Measurements from ENCODE around the gene UST.
"Not testable (repeated sequence)": the region's sequence is repeated elsewhere in the genome, so short reads cannot be mapped to it uniquely, and the experiment has no call there.

The UST gene

DNA sequence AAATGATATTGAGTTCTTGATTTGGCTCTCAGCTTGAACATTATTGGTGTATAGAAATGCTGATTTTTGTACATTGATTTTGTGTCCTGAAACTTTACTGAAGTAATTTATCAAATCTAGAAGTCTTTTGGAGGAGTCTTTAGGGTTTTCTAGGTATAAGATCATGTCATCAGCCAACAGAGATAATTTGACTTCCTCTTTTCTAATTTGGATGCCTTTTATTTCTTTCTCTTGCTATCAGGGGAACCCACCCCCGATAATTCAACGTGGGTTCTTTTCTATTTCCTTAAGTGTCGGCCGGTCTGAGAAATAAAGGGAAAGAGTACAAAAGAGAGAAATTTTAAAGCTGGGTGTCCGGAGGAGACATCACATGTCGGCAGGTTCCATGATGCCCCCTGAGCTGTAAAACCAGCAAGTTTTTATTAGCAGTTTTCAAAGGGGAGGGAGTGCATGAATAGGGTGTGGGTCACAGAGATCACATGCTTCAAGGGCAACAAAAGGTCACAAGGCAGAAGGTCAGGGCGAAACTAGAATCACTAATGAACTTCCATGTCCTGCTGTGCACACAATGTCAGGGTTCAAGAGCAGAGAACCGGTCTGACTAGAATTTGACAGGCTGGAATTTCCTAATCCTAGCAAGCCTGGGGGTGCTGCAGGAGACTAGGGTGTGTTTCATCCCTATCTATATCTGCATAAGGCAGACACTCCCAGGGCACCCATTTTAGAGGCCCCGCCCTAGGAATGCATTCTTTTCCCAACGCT lies 17.6 kb downstream of the UST start:
- not testable (repeated sequence) for DNase-seq (ENCODE audit: low read depth in 1 of 2, low spot score in 1 of 2)

DNA sequence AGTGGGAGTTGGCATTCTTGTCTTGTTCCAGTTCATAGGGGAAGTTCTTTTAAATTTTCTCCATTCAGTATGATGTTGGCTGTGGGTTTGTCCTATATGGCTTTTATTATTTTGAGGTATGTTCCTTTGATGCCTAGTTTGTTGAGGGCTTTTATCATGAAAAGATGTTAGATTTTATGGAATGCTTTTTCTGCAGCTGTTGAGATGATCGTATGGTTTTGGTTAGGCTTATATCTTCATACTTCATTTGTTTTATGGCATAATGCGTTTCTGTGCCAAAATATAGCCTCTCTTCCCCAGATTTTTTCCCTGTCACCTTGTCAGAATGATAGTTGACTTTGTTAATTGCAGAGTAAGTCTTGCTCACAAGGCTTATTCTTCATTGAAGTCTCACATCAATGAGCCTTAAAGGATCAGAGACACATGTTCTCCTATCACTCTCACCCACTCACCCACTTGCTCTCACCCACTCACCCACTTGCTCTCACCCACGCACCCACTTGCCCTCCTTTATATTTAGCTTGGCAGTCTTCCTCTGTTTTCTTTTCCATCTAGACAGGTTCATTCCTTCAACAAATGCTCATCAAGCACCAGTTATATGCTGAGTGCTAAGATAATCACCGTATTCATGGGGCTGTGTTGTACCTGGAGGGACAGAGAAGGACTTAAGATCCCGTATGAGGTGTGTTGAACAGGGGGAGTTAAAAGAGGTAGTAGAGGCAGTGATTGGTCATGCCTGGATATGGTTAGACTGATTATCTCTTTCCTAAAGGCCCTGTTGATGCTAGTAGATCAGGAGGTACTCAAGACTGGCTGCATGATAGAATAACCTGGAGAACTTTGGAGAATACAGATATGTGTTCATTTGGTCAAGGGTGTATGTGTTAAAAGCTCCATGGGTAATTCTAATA lies 19.3 kb downstream of the UST start:
- no peak for DNase-seq (ENCODE audit: low read depth in 1 of 2, low spot score in 1 of 2)

DNA sequence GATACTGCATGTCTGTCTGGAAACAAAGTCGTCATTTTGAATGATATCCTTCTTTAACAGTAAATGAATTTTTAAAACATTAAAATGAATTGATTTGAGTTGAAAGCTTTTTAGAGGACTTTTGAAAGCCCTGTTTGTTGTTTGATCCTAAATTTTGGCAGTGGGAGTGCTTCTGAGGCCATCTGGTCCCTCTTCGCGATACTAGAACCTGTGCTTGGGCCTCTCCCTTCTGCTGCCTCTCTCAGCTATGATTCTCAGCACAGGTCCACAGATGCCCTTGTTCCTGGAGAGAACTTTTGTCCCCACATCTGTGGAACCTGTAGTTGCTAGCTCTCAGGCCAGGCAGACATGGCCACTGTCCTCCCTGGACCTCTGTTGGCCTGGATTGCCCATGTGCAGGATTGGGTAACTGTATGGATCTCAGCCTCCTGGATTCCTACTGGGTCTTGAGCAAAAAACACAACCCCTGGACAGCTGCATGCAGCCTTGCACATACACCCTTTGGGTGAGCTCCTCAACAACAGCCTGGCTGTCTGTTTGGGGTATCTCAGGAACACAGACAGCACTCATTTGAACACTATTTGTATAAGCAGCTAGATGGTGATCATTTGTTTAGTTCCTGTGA lies 21.9 kb downstream of the UST start:
- DNase-seq (ENCODE audit: low read depth in 1 of 2, low spot score in 1 of 2) = no peak

DNA sequence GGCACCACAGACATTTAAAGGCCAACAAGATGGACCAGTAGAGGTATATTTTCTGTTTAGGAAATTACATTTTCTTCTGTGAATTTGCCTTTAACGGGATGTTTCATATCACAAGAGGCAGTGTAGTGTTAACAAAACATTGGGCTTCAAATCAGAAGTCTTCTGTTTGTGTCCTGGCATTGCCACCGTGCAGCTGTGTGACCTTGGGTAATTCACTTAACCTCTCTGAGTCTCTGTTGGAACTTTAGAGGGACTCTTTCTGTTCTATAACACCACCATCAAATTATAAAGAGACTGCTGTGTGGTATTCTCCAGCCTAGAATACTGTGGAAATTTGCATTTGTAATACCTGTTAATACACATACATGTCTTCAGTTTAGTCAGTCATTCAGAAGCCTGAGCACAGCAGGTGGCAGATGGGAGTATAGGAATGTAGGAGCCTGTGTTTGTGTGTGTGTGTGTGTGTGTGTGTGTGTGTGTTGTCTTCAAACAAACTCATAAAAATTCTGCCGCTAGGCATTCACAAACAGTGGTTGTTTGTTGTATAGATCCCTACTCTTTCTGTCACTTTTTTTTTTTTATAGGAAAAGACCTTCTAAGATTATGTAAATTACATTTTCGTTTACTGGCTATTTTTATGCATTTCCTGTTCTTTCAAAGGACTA lies 22.6 kb downstream of the UST start:
- no peak for DNase-seq (ENCODE audit: low read depth in 1 of 2, low spot score in 1 of 2)

DNA sequence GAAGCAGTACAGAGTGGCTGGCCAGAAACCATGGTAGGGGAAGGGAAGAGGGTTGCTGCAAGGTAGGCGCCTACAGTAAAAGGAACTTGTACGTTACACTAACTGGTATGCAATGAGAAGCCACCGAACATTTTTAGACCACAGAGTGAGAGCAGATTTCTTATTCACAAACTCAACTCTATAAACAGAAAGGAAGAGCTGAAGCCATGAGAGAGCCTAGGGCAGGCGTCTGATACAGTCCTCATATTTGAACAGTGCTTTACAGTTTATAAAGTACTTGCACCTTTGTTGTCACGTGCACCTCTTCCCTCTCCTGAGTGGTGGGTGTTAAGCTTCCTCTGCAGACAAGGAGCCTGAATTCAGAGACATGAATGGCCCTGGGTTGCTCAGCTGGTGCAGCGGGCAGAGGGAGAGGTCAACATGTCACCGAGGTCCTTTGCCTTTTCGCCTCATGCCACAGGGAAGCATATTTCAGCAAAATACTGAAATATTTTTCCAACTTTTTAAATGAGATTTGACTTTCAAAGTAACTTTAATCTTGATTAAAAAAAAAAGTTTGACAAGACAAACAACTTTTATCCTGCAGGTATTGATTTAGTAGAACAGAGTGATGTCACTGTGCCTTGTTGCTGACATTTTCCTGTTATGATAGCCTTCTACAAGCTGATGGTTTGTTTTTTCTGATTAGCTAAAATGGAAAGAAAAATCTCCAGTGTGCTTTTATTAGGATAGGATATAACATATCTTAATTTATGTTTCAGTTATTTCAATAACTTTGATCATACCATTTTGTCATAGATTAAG lies 23.8 kb downstream of the UST start:
- no peak for DNase-seq (ENCODE audit: low read depth in 1 of 2, low spot score in 1 of 2)

DNA sequence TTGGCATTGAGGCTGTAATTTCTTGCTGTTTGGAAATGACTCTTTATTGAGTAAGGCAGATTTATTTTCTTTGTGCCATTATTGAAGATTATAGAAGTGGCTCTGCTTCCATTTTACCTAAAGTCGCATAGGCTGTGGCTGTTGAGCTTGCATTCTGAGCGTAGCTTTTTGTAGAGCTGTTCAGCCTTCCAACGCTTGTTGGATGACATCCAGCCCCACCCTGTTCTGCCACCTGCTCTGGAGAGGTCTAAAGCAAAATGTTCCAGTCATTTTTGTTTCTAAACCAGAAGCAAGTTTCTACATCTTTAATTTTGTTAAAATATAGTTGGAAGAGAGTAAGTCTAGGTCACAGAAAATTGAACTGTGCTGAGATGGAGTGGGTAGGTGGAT lies 24.4 kb downstream of the UST start:
- no peak for DNase-seq (ENCODE audit: low read depth in 1 of 2, low spot score in 1 of 2)

DNA sequence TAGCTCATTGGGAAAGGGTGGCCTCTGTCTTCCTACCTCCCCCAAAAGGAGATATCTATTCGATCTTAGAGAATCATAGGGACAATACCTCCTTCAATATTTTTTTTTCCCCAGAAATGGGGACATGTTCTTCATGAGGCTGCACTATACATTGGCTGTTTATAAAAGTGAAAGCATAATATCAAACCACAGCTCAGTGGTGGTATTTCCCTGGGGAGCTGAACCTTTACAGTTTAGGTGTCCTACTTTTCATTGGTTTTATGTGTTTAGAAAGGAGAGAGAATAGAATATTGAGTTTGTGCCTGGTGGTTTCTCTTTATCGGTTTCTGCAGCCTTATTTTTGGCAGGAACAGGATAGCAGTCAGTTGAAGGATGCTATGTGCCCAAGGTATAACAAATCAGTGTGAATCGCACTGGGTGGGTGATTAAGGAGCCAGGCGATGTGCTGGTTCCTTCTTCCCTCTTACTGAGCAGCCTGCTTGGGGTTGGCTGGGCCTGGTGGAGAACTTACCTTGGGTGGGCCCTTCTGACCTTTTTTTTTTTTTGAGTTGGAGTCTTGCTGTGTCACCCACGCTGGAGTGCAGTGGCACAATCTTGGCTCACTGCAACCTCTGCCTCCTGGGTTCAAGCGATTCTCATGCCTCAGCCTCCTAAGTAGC lies 25.2 kb downstream of the UST start:
- no peak for DNase-seq (ENCODE audit: low read depth in 1 of 2, low spot score in 1 of 2)

DNA sequence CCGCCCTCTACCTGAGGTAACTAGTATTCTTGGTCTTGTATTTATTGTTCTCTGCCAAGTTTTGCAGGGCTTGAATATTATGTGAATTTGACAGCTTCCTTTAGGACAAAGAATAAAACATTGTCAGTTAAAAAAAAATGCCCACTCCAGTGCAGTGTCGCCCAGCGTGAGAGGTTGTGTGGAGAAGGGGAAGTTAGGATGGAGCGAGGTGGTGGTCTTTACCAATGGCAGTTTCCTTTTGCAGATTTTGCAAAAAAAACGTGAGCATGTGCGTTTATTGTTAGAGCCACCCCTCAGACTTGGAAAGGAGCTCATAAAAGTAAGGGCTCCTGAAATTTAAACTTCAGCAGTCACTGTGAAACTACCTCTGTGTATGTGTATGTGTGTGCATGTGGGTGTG lies 28.3 kb downstream of the UST start:
- no peak for DNase-seq (ENCODE audit: low read depth in 1 of 2, low spot score in 1 of 2)

DNA sequence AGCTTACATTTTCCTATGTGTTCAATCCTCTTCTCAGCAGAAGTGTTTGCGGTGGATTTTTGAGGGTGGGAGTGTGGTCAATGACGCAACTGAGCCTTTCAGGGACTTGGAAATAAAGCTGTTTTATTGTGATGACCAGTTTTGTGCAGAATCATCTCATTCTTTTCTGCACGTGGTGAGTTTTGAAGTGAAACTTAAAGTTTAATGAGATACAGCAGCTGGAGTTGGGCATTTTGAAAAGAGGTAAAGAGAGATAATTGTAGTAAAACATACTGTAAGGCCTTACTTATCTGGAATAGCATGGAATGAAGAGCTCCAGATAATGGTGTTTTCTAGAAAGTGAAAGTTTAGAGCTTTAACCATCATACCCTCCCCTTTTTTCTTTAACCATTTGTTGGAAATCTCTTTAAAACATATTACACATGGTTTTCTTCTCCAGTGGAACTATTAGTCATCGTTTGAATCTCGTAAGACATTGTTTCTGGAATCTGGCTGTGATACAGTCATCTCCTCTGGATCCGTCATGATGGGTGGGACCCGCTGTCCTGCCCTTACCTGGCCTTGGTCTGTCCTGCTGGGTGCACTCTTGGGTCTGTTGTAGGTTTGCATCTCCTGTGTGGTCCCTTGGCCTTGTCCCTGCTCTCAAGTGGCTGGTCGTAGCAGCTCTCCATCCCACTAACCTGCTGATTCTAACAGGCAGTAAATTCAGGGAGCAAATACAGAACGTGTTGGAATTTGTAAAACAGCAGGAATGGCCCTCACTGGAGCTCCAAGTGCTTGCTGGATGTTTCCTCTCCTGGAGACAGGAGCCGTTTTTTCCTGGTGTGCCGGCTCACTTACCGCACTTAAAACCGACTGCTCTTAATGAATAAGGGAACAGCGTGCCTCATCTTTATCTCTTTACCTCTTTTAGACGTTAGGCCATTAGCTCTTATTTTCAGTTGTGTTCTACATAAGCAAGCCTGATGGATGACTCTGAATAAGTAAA lies 29.8 kb downstream of the UST start:
- DNase-seq (ENCODE audit: low read depth in 1 of 2, low spot score in 1 of 2) = no peak

DNA sequence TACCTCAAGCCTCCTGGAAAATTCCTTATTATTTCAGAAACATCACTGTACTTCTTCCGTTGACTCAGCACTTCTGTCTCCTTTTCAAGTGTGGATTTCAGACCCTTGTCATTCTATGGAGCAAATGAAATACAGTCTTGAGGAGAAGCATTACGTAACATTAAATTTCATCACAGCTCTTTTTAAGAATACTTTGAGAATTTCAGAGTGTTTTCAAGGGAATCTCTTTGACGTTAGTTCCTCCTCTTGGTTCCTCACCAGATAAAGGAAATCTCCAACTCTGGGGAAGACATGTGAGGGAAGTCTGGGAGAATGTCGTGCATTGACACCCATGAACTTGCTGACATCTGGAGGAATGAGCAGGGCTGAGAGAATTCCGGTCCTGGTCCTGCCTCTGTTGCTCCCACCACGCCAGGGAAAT lies 32.3 kb downstream of the UST start:
- DNase-seq (ENCODE audit: low read depth in 1 of 2, low spot score in 1 of 2) = no peak

DNA sequence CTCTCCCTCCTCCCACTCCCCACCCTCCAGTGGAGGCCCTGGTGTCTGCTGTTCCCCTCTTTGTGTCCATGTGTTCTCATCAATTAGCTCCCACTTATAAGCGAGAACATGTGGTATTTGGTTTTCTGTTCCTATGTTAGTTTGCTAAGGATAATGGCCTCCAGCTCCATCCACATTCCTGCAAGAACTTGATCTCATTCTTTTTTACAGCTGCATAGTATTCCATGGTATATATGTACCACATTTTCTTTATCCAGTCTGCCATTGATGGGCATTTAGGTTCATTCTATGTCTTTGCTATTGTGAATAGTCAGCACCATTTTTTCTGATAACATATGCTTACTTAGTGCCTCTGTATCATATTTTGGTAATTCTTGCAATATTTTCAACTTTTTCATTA lies 33.6 kb downstream of the UST start:
- DNase-seq (ENCODE audit: low read depth in 1 of 2, low spot score in 1 of 2) = not testable (repeated sequence)

DNA sequence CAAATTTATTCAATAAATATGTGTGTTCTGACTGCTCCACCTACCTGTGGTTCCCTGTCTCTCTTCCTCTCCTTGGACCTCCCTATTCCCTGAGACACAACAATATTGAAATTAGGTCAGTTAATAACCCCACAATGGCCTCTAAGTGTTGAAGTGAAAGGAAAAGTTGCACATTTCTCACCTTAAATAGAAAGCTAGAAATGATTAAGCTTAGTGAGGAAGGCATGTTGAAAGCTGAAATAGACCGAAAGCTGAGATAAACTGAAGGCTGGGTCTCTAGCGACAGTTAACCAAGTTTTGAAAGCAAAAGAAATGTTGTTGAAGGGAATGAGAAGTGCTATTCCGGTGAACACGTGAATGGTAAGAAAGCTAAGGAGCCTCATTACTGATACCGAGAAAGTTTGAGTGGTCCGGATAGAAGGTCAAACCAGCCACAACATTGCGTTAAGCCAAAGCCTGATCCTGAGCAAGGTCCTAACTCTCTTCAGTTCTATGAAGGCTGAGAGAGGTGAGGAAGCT lies 34.1 kb downstream of the UST start:
- no peak for DNase-seq (ENCODE audit: low read depth in 1 of 2, low spot score in 1 of 2)

DNA sequence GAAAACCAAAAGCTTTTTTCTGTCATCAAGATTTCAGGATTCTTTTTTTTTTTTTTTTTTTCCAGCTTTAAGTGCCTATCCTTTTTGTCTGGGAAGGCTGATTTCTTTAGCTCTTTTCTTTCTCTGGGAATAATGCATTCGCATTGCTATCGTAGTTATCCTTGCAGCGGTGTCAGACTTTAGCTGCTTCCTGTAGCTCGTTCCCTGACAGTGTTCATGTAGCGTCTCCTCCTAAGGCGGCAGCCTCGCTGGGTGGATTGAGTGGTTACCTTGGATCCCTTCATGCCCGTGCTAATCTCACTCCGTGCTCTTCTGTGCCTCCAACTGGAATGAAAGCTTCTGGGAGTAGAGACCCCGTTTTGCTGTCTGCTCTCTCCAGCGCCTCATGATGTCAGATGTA lies 43.1 kb downstream of the UST start:
- DNase-seq (ENCODE audit: low read depth in 1 of 2, low spot score in 1 of 2) = no peak

DNA sequence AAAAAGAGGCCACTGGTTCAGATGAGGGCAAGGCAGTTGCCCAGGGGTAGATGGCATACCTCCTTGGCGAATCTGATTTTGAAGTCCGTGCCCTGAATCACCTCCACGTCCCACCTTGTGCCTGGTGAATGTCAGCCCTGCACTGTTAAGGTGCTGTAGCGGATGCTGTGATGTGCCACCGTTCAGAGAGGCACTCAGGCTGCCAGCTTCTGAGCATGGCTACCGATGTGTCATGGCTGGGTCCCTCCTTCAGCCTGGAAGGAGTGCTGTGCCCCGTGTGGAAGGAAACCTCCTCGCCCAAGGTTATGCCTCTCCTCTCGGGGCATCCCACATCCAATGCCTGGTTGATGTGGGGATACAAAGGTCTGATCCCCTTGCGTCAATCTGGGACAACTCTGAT lies 43.6 kb downstream of the UST start:
- DNase-seq (ENCODE audit: low read depth in 1 of 2, low spot score in 1 of 2) = no peak

DNA sequence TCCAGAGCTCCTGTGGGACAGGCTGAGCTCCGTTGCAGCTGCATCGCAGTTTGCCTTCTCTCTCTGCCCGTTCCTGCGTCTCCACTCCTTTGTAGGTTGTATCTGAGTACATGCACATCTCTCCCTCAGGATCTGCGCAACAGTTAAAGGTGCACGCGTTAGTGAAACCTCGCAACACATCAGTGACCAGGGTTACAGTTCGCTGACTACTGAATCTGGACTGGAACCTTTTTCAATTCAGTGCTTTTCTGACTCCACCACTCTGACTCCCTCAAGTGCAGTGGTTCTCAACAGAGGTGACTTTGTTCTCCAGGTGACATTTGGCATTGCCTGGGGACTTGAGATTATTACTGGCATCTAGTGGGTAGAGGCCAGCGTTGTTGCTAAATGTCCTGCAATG lies 44.0 kb downstream of the UST start:
- no peak for DNase-seq (ENCODE audit: low read depth in 1 of 2, low spot score in 1 of 2)

DNA sequence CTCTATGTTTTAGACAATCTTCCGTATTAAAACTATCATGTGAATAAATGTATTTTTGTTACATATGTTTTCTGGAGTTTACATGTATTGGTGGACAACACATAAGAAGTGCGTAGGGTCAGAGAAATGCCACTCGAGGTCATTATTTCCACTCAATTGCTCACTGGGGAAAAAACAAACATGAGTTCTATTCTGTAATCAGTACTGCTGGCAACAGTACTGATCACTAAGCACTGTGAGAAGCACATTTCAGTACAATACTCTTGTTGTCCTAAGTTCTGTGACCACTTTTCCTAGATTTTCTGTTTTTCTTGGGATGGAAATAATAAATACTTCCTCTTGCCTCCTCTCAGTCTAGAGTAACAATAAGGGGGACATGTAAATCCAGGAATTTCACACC lies 44.5 kb downstream of the UST start:
- no peak for DNase-seq (ENCODE audit: low read depth in 1 of 2, low spot score in 1 of 2)

DNA sequence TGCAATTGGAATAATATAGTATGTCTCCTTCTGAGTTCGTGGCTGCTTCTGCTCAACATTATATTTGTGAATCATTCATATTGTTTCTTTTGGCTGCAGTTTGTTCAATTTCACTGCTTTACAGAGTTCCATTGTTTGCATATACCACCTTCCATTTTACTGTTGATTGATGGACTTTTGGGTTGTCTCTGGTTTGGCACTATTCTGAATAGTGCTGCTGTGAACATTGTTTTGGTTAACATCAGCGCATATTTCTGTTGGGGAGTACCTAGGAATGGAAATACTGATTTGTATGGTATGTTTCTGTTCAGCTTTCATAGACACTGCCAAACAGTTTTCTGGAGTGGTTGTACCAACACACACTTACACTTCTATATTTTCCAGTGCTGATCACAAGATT lies 46.9 kb downstream of the UST start:
- no peak for DNase-seq (ENCODE audit: low read depth in 1 of 2, low spot score in 1 of 2)

DNA sequence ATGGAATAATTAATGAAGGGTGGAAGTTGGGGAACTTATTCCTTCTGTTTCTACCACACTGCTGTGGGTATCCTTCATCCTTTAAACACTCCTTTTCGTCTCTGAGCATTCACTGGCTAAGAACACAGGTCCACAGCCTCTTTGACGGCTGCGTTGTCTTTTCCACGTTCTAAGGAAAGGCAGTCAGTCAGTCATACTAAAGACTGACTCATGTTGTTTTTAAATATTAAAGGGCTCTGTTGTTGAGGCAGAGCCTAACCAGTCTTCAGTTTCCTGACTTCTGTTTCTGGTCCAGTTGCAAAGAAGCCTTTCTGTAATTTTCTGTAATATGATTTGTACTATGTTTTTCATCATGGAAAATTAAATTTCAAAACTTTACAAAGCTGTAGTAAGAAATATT lies 48.0 kb downstream of the UST start:
- DNase-seq (ENCODE audit: low read depth in 1 of 2, low spot score in 1 of 2) = no peak

DNA sequence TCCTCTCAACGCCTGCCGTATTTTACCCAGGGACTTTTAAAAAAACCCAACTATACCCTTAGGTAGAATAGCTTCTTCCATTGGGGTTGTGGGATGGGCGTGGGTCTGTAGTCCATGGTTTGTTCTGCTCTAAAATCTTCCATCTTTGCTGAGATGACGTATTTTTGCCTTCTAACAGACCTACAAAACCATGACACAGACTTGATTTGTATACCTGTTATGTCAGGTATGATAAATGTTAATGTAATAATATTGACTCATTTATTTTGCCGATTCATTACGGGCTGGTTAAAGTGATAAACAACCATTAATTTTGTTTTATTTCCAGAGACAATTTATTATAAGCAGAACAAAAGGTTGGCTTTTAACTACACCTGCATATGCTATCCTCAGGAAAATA lies 48.7 kb downstream of the UST start:
- DNase-seq (ENCODE audit: low read depth in 1 of 2, low spot score in 1 of 2) = no peak

All from activated T-helper 1 cell treated with anti-CD3 and anti-CD28 coated beads, Interleukin-2, amount 50 U/mL, for 16 hours (primary cell).